SK-N-MC (cell line): Measurements from ENCODE around the gene LRIG1.

Experiments
- EZH2 ChIP-seq: fragments of 200-600 bp; sonication (generic); IDR thresholded peaks from one replicate; pipeline ENCODE4 v1.6.1; 2017; ENCODE audit warnings: antibody characterized with exemption
- FOXP2 ChIP-seq: optimal IDR thresholded peaks from 2 replicates; pipeline ENCODE3; 2011; ENCODE audit warnings: mild to moderate bottlenecking, moderate library complexity; ENCODE audit not compliant: insufficient read depth; ENCODE audit errors: extremely low read length, control extremely low read depth
- POLR2AphosphoS5 ChIP-seq: IDR thresholded peaks from 2 replicates; pipeline ENCODE4 v1.6.1; 2012; ENCODE audit warnings: mild to moderate bottlenecking, low read depth, low read length, borderline replicate concordance

GRCh38 chr3:66400411-66401156 lies 100.2 kb downstream of the LRIG1 start:
- TF ChIP-seq POLR2AphosphoS5 = no peak
- TF ChIP-seq EZH2 = no peak
- TF ChIP-seq FOXP2 = no peak
